Urothelium cell line (cell line): ENCODE measurements around the gene TAF3.

ENCODE experiments used
- DNase-seq: peaks from one replicate; pipeline ENCODE4 v3.0.0; 2011; ENCODE audit warnings: low spot score, mixed read lengths
- FAIRE-seq: peaks from 2 replicates; lab custom pipeline; 2011; peaks lifted over from hg19 to GRCh38; lab: Jason Lieb, UNC

TAF3 gene

GRCh38 chr10:7922707-7923106 is 104.4 kb downstream of the TAF3 start:
- DNase-seq (no peak), FAIRE-seq (no peak)

DNA sequence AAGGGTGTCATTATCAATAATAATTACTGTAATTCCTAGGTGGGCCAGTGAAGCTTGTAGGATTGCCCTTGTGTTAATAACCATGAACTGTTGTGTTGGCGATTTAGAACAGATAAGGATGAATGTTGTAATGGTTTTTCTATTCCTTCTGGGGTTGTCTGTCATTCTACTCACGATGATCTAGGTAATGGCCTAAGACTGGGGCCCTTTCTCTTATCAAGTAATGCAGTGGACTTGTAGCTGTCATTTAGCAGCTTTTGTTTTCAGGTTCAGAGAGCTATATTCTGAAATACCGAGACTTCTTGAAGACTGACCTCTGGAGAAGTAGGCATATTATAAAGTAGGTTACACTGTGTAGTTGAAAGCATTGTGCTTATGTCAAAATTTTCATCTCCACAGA is 110.2 kb downstream of the TAF3 start:
- DNase-seq (no peak), FAIRE-seq (no peak)

GRCh38 chr10:7932301-7933036 is 114.2 kb downstream of the TAF3 start:
- FAIRE-seq (no peak), DNase-seq (no peak)

DNA sequence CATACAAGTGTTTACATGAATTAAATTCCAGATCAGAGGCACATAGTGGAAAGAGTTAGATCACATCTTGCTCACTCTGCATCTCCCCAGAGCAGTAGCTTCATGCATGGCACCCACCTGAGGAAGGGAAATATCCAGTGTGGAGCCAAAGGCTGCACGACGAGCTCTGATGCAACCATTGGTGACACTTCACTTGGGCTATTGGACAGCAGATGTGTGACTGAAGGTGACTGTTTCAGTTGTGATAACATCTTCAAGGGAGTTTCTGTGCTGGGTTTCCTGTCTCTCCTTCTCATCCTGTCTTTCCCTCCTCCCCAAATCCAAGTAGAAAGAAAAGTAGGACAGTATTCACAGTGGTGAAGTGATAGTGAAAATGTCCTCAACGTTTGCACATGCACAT is 115.0 kb downstream of the TAF3 start:
- FAIRE-seq (no peak), DNase-seq (no peak)

GRCh38 chr10:7933757-7934156 is 115.5 kb downstream of the TAF3 start:
- DNase-seq (no peak), FAIRE-seq (no peak)

- no peak for DNase-seq
- FAIRE-seq = no peak
These were observed 119.1 kb downstream of the TAF3 start for GRCh38 chr10:7937315-7937945.

DNA sequence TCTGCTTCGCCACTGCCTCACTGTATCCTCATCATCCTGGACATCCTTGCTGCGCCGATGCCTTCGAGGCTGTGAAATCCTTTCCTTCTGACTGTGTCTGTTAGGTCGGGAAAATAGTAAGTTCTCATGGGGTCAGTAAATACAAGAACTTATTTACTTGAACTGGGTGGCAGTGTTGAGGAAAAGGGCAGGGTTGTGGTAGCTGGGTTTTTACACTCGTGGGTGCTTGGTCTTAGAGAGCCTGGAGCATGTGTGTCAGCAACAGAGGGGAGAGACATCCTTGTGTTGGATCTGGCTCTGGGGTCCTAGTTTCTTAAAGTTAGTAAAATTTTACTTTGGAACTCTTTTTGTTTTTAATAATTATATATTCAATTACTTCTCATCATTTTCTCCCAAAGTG is 123.3 kb downstream of the TAF3 start:
- FAIRE-seq (no peak), DNase-seq (no peak)

- FAIRE-seq (no peak), DNase-seq (no peak)
These were observed 124.0 kb downstream of the TAF3 start for GRCh38 chr10:7942316-7942715.

- DNase-seq (no peak), FAIRE-seq (no peak)
These were observed 124.6 kb downstream of the TAF3 start for GRCh38 chr10:7942859-7943258.

GRCh38 chr10:7944215-7944480 is 125.8 kb downstream of the TAF3 start:
- DNase-seq = no peak

DNA sequence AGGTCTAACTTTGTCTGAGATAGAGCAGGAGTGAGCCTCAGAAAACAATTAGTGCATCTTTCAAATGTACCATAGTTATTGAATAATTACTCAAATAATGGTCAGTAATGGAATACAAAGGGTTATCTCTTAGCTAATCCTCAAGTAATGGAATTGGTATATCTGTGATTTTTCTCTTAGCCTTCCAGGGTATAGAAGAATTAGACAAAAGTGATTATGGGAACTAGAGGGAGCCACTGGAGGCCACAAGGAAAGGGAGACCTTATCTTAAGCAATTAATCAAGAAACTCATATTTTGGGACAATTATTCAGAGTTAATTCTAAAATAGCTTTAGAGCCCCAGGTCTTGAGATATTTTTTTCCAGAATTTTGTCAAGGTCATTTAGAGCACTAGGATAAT is 126.2 kb downstream of the TAF3 start:
- FAIRE-seq = no peak

More at GRCh38 chr10:7944215-7944480, 125.8 kb downstream of the TAF3 start:
- no peak for FAIRE-seq

GRCh38 chr10:7945034-7945433 is 126.7 kb downstream of the TAF3 start:
- FAIRE-seq (no peak), DNase-seq (no peak)

More for the DNA sequence above, 126.2 kb downstream of the TAF3 start:
- no peak for DNase-seq

- FAIRE-seq (no peak), DNase-seq (peak; percentile 18)
These were observed 127.3 kb downstream of the TAF3 start for GRCh38 chr10:7945469-7946187.

DNA sequence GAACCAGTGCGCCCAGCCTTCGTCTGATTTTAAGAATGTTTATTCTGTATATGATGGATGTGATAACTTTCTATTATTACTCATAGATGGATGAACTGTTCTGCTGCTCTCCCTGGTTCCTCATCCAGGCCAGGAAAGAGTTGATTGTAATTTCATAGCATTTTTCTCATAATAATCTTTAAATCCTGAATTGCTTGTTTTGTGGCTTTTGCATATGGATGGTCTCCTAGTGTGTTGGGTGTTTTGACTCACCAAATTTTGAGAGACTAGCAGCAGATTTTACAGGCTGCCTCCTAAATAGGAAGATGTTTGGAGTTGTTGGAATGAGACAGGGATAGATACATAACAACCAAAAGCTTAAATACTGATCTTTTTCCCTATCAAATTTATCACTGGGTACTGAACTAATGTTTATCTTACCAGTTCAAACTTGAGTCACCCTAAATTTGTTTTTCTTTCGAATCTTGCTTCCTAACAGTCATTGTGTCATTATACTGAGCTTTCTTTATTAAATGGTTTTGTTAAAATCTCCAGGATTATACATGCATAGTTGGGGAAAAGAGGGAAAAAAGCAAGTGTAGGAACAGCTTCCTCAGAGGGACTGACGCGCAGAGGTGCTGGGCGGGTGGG is 130.2 kb downstream of the TAF3 start:
- no peak for DNase-seq
- no peak for FAIRE-seq

DNA sequence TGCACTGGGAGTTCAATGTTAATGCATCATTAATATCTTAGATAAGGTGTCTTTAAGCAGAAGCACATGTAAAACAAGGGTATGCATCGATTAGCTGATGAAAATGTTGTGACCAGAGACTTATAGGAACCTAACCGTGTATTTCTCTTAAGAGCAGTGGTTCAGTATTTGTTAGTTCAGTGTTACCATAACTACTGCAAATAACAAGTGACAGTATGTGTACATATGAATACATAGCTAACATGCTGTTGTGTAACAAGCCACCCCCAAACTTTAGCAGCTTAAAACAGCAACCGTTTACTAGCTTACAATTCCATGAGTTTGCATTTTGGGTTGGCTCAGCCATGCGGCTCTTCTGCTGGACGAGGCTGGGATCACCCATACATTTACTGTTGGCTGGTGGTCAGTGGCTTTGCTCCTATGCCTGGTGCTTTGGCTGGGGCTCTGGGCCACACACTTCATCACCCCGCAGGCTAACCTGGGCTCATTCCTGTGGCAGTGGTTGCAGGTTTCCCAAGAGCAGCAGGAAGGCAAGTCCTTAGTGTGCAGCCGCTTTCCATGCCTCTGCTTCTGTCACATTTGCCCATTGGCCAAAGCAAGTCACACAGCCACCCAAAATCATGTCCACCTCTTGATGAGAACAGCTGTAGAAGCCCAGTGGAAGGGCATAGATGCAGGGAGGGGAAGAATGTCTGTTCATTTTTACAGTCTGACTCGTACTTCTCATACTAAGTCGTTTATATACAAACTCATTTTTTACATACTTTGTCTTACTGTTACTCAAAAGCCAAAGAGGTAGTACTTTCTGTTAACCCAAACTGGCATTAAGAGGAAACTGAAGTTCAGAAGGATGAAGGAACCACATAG is 132.9 kb downstream of the TAF3 start:
- no peak for FAIRE-seq
- no peak for DNase-seq

GRCh38 chr10:7952266-7952665 is 134.0 kb downstream of the TAF3 start:
- FAIRE-seq (no peak), DNase-seq (no peak)

DNA sequence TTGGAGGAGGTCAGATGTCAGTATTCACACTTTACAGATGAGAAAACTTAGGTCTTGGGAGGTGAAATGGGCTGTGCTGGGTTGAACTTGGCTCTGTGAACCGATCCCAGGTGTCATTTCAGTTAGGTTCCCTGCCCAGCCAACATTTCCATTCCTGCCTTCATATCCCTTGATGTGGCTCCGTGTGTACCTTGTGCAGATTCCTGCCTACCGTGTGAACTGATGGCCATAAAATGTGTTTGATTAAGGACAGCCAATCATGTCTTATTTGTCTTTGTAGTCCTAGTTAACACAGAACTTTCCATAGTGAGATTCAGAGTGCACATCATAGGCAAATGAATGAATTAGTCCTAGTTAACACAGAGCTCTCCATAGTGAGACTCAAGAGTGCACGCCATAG is 135.1 kb downstream of the TAF3 start:
- DNase-seq = no peak
- FAIRE-seq = no peak

DNA sequence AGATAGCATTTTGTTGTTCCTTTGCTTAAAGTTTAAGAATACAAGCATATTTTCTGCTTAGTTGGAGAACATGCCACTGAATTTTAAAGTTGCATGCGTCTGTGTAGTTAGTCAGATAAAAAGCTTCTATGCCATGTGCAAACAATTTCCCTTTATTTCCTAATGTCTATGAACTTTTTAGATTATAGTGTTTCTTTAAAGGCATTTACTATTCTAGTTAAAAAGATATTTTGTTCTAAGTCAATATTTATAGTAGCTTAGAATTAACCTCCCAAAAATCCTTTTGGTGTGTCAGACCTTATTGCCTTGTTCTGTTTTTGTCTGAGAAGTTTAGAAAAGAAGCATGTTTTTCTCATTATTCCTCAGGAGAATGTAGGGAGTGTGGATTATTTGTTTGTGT is 137.1 kb downstream of the TAF3 start:
- no peak for FAIRE-seq
- no peak for DNase-seq

DNA sequence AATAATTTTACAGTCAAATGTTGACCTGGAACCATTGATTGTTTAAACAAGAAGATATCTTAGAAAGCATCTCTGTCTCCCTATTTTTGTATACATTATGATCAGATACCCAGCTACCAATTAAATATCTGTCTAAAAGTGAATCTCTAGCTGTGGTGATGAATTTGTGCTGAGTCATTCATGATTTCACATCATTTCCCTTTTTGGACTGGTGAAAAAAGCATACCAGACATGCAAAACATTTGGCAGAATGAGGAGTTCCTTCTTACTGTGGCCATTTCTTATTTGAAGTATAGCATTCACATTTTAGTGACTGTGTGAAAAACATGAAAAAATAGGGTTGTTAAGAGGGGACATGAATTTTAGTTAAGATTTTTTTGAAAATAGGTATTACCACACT is 138.2 kb downstream of the TAF3 start:
- FAIRE-seq = no peak
- DNase-seq = peak; percentile 29

DNA sequence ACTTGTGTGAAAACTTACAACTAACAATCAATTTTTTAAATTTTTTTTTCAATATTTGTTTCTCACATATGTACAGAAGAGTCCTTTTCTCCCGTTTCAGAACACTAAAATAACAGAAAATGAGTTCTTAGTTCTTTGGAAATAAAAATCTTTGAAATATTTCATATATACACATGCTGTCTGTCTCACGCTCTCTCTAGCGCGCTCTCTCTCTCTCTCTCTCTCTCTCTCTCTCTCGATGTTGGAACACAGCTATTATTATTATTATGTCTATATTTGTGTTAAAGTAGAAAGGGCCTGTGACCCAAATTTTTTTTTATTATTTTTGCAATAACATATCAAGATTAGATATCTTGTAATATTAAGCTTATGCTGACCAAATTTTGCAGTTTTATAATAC is 139.3 kb downstream of the TAF3 start:
- no peak for FAIRE-seq

DNA sequence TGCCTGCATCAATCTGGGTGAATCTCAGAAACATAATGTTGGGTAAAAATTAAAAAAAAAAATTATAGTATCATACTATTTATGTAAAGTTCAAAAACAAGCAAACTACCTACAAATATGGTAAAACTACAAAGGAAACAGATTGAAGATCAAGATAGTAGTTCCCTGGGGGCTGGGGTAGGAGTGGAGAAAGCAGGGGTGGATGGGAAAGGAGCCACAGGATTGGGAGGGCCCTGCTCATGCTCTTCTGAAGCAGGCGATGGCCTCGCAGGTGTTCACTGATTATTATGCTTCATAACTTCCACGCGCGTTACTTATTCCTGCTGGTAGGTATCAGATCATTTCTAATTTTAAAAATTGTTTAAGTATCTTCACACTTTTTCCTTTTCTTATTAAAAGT is 140.1 kb downstream of the TAF3 start:
- FAIRE-seq = no peak

More for the DNA sequence above, 139.3 kb downstream of the TAF3 start:
- no peak for DNase-seq

More for the DNA sequence above, 140.1 kb downstream of the TAF3 start:
- DNase-seq = no peak
